ENCODE results near the gene CLIP3.

Gene CLIP3

GRCh38 chr19:35992907-35993765, 39.5 kb downstream of the CLIP3 start:
- TF ChIP-seq CTCF (IDR thresholded peaks at IDR 0.05; ENCODE audit: low read length, missing control alignments), result no peak
- no peak overlapping the region for H3K4me3 ChIP-seq (replicated peaks; ENCODE audit: low read depth, low read length)
- DNase-seq (ENCODE audit: low read depth), result no peak

DNA sequence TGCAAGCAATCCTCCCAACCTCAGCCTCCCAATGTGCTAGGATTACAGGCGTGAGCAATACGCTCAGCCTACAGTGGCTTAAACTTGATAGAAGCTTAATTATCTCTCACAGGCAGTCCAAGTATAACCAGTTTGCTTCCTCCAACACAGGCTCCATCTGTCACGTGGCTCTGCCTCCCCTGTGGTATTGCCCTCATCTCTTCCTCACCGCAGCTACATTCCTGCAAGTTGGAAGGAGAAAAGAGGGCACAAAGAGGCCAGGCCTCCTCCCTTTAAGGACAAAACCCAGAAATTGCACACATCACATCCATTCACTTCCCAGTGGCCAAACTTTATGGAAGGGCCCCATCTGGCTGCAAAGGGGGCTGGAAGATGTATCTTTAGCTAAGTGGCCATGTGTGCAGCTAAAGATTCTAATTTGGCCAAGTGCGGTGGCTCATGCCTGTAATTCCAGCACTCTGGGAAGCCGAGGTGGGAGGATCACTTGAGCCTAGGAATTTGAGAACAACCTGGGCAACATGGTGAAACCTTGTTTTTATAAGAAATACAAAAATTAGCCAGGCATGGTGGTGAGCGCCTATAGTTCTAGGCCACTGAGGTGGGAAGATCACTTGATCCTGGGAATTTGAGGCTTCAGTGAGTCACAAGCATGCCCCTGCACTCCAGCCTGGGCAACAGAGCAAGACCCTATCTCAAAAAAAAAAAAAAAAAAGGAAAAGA, 40.8 kb downstream of the CLIP3 start:
- no peak overlapping the region for H3K4me3 ChIP-seq (replicated peaks; ENCODE audit: low read depth, low read length)
- no peak for TF ChIP-seq CTCF (IDR thresholded peaks at IDR 0.05; ENCODE audit: low read length, missing control alignments)
- no peak for DNase-seq (ENCODE audit: low read depth)

GRCh38 chr19:35990771-35991730, 41.6 kb downstream of the CLIP3 start:
- no peak for DNase-seq (ENCODE audit: low read depth)
- no peak overlapping the region for H3K4me3 ChIP-seq (replicated peaks; ENCODE audit: low read depth, low read length)
- no peak for TF ChIP-seq CTCF (IDR thresholded peaks at IDR 0.05; ENCODE audit: low read length, missing control alignments)

- TF ChIP-seq CTCF (IDR thresholded peaks at IDR 0.05; ENCODE audit: low read length, missing control alignments), result no peak
- no peak overlapping the region for H3K4me3 ChIP-seq (replicated peaks; ENCODE audit: low read depth, low read length)
- no peak for DNase-seq (ENCODE audit: low read depth)
These were observed 42.5 kb downstream of the CLIP3 start for GRCh38 chr19:35990156-35990555.

- TF ChIP-seq CTCF (IDR thresholded peaks at IDR 0.05; ENCODE audit: low read length, missing control alignments), result no peak
- no peak for DNase-seq (ENCODE audit: low read depth)
- H3K4me3 ChIP-seq (replicated peaks; ENCODE audit: low read depth, low read length), result no peak overlapping the region
These were observed 43.8 kb downstream of the CLIP3 start for GRCh38 chr19:35988824-35989223.

GRCh38 chr19:35987571-35987896, 45.1 kb downstream of the CLIP3 start:
- no peak for DNase-seq (ENCODE audit: low read depth)
- no peak for TF ChIP-seq CTCF (IDR thresholded peaks at IDR 0.05; ENCODE audit: low read length, missing control alignments)
- H3K4me3 ChIP-seq (replicated peaks; ENCODE audit: low read depth, low read length), result no peak overlapping the region

Data from fibroblast of pulmonary artery (primary cell).